ENCODE measurements around the gene SV2C.
"Not testable (repeated sequence)": the region's sequence is repeated elsewhere in the genome, so short reads cannot be mapped to it uniquely, and the experiment has no call there.

Gene SV2C
- 0 to 0.44 (median 0.19) reads per million in 3 donors for total RNA-seq

- H3K36me3 ChIP-seq (ENCODE audit: control insufficient read depth, insufficient read depth, low read length), result no peaks in the 10 kb centered on the region
- H3K27me3 ChIP-seq (replicated peaks; ENCODE audit: control insufficient read depth, insufficient read depth, low read length, poor library complexity, severe bottlenecking), result peaks cover 24% of the 10 kb centered on the region
- no peaks in the 10 kb centered on the region for H3K9me3 ChIP-seq (ENCODE audit: control insufficient read depth, low read length)
- H3K27ac ChIP-seq (ENCODE audit: insufficient read depth, low read length, poor library complexity, severe bottlenecking), result no peak within 1 kb of the TSS
- peak within 1 kb of the TSS; percentile 32 for H3K4me3 ChIP-seq (ENCODE audit: insufficient read depth, low read depth, low read length, poor library complexity, severe bottlenecking)
- no peak for DNase-seq
- H3K4me1 ChIP-seq (ENCODE audit: control insufficient read depth, insufficient read depth, low read length, poor library complexity, severe bottlenecking), result peaks cover 25% of the 10 kb centered on the region
These were observed at the start of gene SV2C for GRCh38 chr5:76082772-76083554. SV2C (plus strand) TSS chr5:76083383; CDS start chr5:76131751, 48,368 bp downstream.

GRCh38 chr5:76037736-76038151 is 45.4 kb upstream of the SV2C start:
- DNase-seq; H3K4me1 ChIP-seq (ENCODE audit: control insufficient read depth, insufficient read depth, low read length, poor library complexity, severe bottlenecking); H3K27me3 ChIP-seq (replicated peaks; ENCODE audit: control insufficient read depth, insufficient read depth, low read length, poor library complexity, severe bottlenecking); H3K27ac ChIP-seq (ENCODE audit: insufficient read depth, low read length, poor library complexity, severe bottlenecking); H3K4me3 ChIP-seq (ENCODE audit: insufficient read depth, low read depth, low read length, poor library complexity, severe bottlenecking); H3K36me3 ChIP-seq (ENCODE audit: control insufficient read depth, insufficient read depth, low read length); H3K9me3 ChIP-seq (ENCODE audit: control insufficient read depth, low read length): not testable (repeated sequence)

GRCh38 chr5:76038212-76038611 is 45.0 kb upstream of the SV2C start:
- Histone ChIP-seq H3K9me3 (ENCODE audit: control insufficient read depth, low read length) (no peaks in the 10 kb centered on the region), H3K27me3 (replicated peaks; ENCODE audit: control insufficient read depth, insufficient read depth, low read length, poor library complexity, severe bottlenecking) (no peaks in the 10 kb centered on the region), H3K36me3 (ENCODE audit: control insufficient read depth, insufficient read depth, low read length) (no peaks in the 10 kb centered on the region), H3K27ac (ENCODE audit: insufficient read depth, low read length, poor library complexity, severe bottlenecking) (no peak overlapping the region), H3K4me1 (ENCODE audit: control insufficient read depth, insufficient read depth, low read length, poor library complexity, severe bottlenecking) (no peaks in the 10 kb centered on the region), H3K4me3 (ENCODE audit: insufficient read depth, low read depth, low read length, poor library complexity, severe bottlenecking) (no peak overlapping the region)
- no peak for DNase-seq

- DNase-seq, result no peak
- no peaks in the 10 kb centered on the region for H3K9me3 ChIP-seq (ENCODE audit: control insufficient read depth, low read length)
- no peaks in the 10 kb centered on the region for H3K4me1 ChIP-seq (ENCODE audit: control insufficient read depth, insufficient read depth, low read length, poor library complexity, severe bottlenecking)
- H3K27ac ChIP-seq (ENCODE audit: insufficient read depth, low read length, poor library complexity, severe bottlenecking), result no peak overlapping the region
- no peaks in the 10 kb centered on the region for H3K36me3 ChIP-seq (ENCODE audit: control insufficient read depth, insufficient read depth, low read length)
- no peaks in the 10 kb centered on the region for H3K27me3 ChIP-seq (replicated peaks; ENCODE audit: control insufficient read depth, insufficient read depth, low read length, poor library complexity, severe bottlenecking)
- no peak overlapping the region for H3K4me3 ChIP-seq (ENCODE audit: insufficient read depth, low read depth, low read length, poor library complexity, severe bottlenecking)
These were observed 42.4 kb upstream of the SV2C start for GRCh38 chr5:76040806-76041205.

GRCh38 chr5:76041863-76042262 is 41.3 kb upstream of the SV2C start:
- Histone ChIP-seq H3K4me3 (ENCODE audit: insufficient read depth, low read depth, low read length, poor library complexity, severe bottlenecking) (no peak overlapping the region), H3K27me3 (replicated peaks; ENCODE audit: control insufficient read depth, insufficient read depth, low read length, poor library complexity, severe bottlenecking) (no peaks in the 10 kb centered on the region), H3K4me1 (ENCODE audit: control insufficient read depth, insufficient read depth, low read length, poor library complexity, severe bottlenecking) (no peaks in the 10 kb centered on the region), H3K9me3 (ENCODE audit: control insufficient read depth, low read length) (no peaks in the 10 kb centered on the region), H3K36me3 (ENCODE audit: control insufficient read depth, insufficient read depth, low read length) (no peaks in the 10 kb centered on the region), H3K27ac (ENCODE audit: insufficient read depth, low read length, poor library complexity, severe bottlenecking) (no peak overlapping the region)
- DNase-seq, result no peak

GRCh38 chr5:76046741-76047140 is 36.4 kb upstream of the SV2C start:
- Histone ChIP-seq H3K27ac (ENCODE audit: insufficient read depth, low read length, poor library complexity, severe bottlenecking) (no peak overlapping the region), H3K4me3 (ENCODE audit: insufficient read depth, low read depth, low read length, poor library complexity, severe bottlenecking) (no peak overlapping the region), H3K9me3 (ENCODE audit: control insufficient read depth, low read length) (no peaks in the 10 kb centered on the region), H3K27me3 (replicated peaks; ENCODE audit: control insufficient read depth, insufficient read depth, low read length, poor library complexity, severe bottlenecking) (no peaks in the 10 kb centered on the region), H3K4me1 (ENCODE audit: control insufficient read depth, insufficient read depth, low read length, poor library complexity, severe bottlenecking) (no peaks in the 10 kb centered on the region), H3K36me3 (ENCODE audit: control insufficient read depth, insufficient read depth, low read length) (no peaks in the 10 kb centered on the region)
- DNase-seq, result no peak

- Histone ChIP-seq H3K4me1 (ENCODE audit: control insufficient read depth, insufficient read depth, low read length, poor library complexity, severe bottlenecking) (no peaks in the 10 kb centered on the region), H3K27me3 (replicated peaks; ENCODE audit: control insufficient read depth, insufficient read depth, low read length, poor library complexity, severe bottlenecking) (no peaks in the 10 kb centered on the region)
- no peak for DNase-seq
These were observed 33.0 kb upstream of the SV2C start for GRCh38 chr5:76050134-76050533.

GRCh38 chr5:76062502-76063041 is 20.6 kb upstream of the SV2C start:
- no peaks in the 10 kb centered on the region for H3K36me3 ChIP-seq (ENCODE audit: control insufficient read depth, insufficient read depth, low read length)
- no peaks in the 10 kb centered on the region for H3K27me3 ChIP-seq (replicated peaks; ENCODE audit: control insufficient read depth, insufficient read depth, low read length, poor library complexity, severe bottlenecking)
- no peak for DNase-seq
- H3K4me3 ChIP-seq (ENCODE audit: insufficient read depth, low read depth, low read length, poor library complexity, severe bottlenecking), result no peak overlapping the region
- no peaks in the 10 kb centered on the region for H3K9me3 ChIP-seq (ENCODE audit: control insufficient read depth, low read length)
- H3K4me1 ChIP-seq (ENCODE audit: control insufficient read depth, insufficient read depth, low read length, poor library complexity, severe bottlenecking), result no peaks in the 10 kb centered on the region
- no peak overlapping the region for H3K27ac ChIP-seq (ENCODE audit: insufficient read depth, low read length, poor library complexity, severe bottlenecking)

More at GRCh38 chr5:76050134-76050533, 33.0 kb upstream of the SV2C start:
- Histone ChIP-seq H3K9me3 (ENCODE audit: control insufficient read depth, low read length) (no peaks in the 10 kb centered on the region), H3K4me3 (ENCODE audit: insufficient read depth, low read depth, low read length, poor library complexity, severe bottlenecking) (no peak overlapping the region), H3K36me3 (ENCODE audit: control insufficient read depth, insufficient read depth, low read length) (no peaks in the 10 kb centered on the region), H3K27ac (ENCODE audit: insufficient read depth, low read length, poor library complexity, severe bottlenecking) (no peak overlapping the region)

GRCh38 chr5:76065258-76065657 is 17.9 kb upstream of the SV2C start:
- no peak overlapping the region for H3K27ac ChIP-seq (ENCODE audit: insufficient read depth, low read length, poor library complexity, severe bottlenecking)
- DNase-seq, result no peak
- no peaks in the 10 kb centered on the region for H3K36me3 ChIP-seq (ENCODE audit: control insufficient read depth, insufficient read depth, low read length)
- H3K27me3 ChIP-seq (replicated peaks; ENCODE audit: control insufficient read depth, insufficient read depth, low read length, poor library complexity, severe bottlenecking), result no peaks in the 10 kb centered on the region
- H3K4me3 ChIP-seq (ENCODE audit: insufficient read depth, low read depth, low read length, poor library complexity, severe bottlenecking), result no peak overlapping the region
- no peaks in the 10 kb centered on the region for H3K4me1 ChIP-seq (ENCODE audit: control insufficient read depth, insufficient read depth, low read length, poor library complexity, severe bottlenecking)
- no peaks in the 10 kb centered on the region for H3K9me3 ChIP-seq (ENCODE audit: control insufficient read depth, low read length)

- DNase-seq, result no peak
- Histone ChIP-seq H3K27ac (ENCODE audit: insufficient read depth, low read length, poor library complexity, severe bottlenecking) (no peak overlapping the region), H3K36me3 (ENCODE audit: control insufficient read depth, insufficient read depth, low read length) (no peaks in the 10 kb centered on the region), H3K9me3 (ENCODE audit: control insufficient read depth, low read length) (no peaks in the 10 kb centered on the region), H3K4me3 (ENCODE audit: insufficient read depth, low read depth, low read length, poor library complexity, severe bottlenecking) (no peak overlapping the region), H3K4me1 (ENCODE audit: control insufficient read depth, insufficient read depth, low read length, poor library complexity, severe bottlenecking) (no peaks in the 10 kb centered on the region), H3K27me3 (replicated peaks; ENCODE audit: control insufficient read depth, insufficient read depth, low read length, poor library complexity, severe bottlenecking) (no peaks in the 10 kb centered on the region)
These were observed 14.0 kb upstream of the SV2C start for GRCh38 chr5:76069061-76069735.
